Measurements from ENCODE around the gene LYZL1. TPM values are rescaled to one million over a fixed set of nuclear protein-coding genes. Genes with fewer than 3 reads are reported as not detected.
"Not testable (repeated sequence)": the region's sequence is repeated elsewhere in the genome, so short reads cannot be mapped to it uniquely, and the experiment has no call there.

The LYZL1 gene
- total RNA-seq, 1 donor from 2014 or later: not detected

GRCh38 chr10:29360215-29360853, 71.5 kb downstream of the LYZL1 start:
- DNase-seq (ENCODE audit: extremely low read depth, low read depth, low spot score): not testable (repeated sequence)

Data from glomerular endothelial cell (primary cell).